Smooth muscle cell of the brain vasculature (primary cell): Measurements from ENCODE around the gene PRDM4.

Experiments
- DNase-seq: peaks from one replicate; pipeline ENCODE4 v3.0.0-alpha.2; 2012; ENCODE audit warnings: low read depth, low spot score

PRDM4 gene

DNA sequence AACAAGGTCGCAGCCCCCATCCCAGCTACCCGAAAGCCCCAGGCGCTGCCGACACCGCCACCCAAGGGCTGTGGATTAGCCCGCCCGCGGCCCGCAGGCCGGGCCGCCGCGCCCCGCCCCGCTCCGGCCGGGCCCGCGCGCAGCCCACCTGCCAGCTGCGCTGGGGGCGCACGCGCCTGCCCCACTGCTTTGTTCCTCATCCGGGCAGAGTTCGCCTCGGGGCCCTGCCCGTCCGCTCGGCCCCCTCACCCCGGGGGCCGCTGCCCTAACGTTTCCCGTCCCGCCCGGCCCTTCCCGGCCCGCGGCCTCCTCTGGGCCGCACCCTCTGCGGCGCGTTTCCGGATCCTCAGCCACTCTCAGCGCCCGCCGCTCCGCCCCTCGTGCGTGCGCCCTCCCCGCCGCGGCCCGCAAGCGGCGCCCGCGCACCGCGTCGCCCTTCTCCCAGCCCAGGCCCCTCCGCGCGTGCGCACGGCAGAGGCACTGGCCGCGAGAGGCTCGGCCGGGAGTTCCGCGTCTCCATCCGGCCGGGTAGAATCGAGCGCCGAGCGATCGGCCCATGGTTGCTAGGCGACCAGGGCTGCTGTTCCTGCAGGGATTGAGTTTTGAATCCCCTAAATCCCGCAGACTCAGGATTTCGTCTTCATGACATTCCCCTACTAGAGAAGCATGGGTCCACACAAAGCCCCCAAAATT, at the start of gene PRDM4:
PRDM4 (minus strand) TSS at position 329 of the 693 bp plus-strand sequence. CDS start 622 bp downstream, outside the sequence.
- peak; percentile 79 for DNase-seq

GRCh38 chr12:107807471-107808150, 46.7 kb upstream of the PRDM4 start:
- DNase-seq, result no peak

GRCh38 chr12:107805488-107806180, 44.7 kb upstream of the PRDM4 start:
- DNase-seq, result no peak

- DNase-seq, result no peak
These were observed 42.2 kb upstream of the PRDM4 start for GRCh38 chr12:107803092-107803491.

DNA sequence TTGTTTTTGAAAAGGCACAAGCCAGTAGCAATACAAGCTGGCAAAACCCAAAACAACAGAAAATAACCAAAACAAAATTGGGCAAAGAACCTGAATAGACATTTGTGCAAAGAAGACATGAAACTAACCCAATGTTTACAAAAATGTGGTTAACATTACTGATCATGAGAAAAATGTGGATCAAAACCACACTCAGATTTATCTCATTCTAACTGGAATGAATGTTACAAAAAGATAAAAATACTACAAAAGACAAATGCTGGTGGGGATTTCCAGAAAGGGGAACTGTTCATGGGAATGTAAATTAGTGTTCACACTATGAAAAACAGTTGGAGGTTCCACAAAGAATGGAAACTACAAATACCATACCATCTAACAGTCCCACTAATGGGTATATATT, 40.2 kb upstream of the PRDM4 start:
- DNase-seq, result no peak

DNA sequence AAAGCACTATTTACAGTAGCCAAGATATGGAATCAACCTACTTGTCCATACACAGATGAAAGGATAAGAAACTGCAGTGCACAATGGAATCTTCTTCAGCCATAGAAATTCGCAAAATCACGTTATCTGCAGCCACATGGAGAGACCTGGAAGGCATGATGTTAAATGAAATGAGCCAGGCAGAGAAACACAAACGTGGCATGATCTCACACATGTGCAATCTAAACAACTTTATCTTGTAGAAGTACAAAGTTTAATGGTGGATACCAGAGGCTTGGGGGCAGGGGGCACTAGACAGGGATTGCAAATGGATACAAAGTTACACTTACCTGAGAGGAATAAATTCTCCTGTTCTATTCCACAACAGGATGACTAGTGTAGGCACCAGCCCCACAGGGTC, 37.6 kb upstream of the PRDM4 start:
- DNase-seq, result no peak

GRCh38 chr12:107794451-107794850, 33.5 kb upstream of the PRDM4 start:
- no peak for DNase-seq

DNA sequence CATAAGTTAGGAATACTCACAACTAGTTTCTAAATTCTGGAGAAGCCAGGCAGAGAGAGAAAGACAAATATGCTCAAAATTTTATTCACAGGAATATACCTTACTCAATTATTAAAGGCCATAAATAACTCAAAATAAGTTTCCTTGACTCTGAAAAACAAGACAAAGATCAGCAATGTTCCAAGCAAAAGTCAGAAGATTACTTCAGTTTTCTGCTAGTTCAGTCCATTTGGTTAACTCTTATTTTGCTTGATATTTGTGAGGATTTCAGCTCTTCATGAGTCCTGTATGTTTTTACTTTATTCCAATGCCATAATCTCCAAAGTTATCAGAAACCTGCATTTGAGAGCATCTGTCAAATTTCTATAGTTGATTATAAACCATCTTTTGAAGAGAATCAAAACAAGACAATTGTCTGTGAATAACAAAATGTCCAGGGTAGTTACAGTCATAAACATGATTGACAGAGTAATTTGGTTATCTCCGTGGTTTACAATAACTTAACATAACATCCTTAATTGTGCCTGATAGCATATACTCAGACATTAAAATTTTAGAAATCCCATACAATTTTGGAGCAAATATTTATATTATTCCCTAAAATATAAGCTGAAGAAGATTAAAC, 30.6 kb upstream of the PRDM4 start:
- DNase-seq, result no peak

- no peak for DNase-seq
These were observed 27.9 kb upstream of the PRDM4 start for GRCh38 chr12:107788690-107789458.

GRCh38 chr12:107788281-107788680, 27.3 kb upstream of the PRDM4 start:
- DNase-seq, result no peak

GRCh38 chr12:107783406-107784376, 22.8 kb upstream of the PRDM4 start:
- DNase-seq, result no peak

GRCh38 chr12:107782067-107782466, 21.1 kb upstream of the PRDM4 start:
- DNase-seq, result no peak

- no peak for DNase-seq
These were observed 19.4 kb upstream of the PRDM4 start for GRCh38 chr12:107780298-107780697.

GRCh38 chr12:107779077-107779831, 18.3 kb upstream of the PRDM4 start:
- DNase-seq, result no peak

- no peak for DNase-seq
These were observed 17.6 kb upstream of the PRDM4 start for GRCh38 chr12:107778383-107779025.

- DNase-seq, result no peak
These were observed 15.2 kb upstream of the PRDM4 start for GRCh38 chr12:107776171-107776570.

DNA sequence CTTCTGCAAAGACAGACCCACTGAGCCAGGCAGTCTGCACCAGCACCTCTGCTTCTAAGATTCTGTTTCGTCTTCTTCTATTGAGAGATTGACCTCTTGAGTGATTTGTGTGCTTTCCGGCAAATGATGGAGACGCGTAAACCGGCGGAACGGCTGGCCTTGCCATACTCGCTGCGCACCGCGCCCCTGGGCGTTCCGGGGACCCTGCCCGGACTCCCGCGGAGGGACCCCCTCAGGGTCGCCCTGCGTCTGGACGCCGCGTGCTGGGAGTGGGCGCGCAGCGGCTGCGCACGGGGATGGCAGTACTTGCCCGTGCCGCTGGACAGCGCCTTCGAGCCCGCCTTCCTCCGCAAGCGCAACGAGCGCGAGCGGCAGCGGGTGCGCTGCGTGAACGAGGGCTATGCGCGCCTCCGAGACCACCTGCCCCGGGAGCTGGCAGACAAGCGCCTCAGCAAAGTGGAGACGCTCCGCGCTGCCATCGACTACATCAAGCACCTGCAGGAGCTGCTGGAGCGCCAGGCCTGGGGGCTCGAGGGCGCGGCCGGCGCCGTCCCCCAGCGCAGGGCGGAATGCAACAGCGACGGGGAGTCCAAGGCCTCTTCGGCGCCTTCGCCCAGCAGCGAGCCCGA, 14.3 kb upstream of the PRDM4 start:
- no peak for DNase-seq

- DNase-seq, result no peak
These were observed 13.6 kb upstream of the PRDM4 start, which contains the start of gene ASCL4 for GRCh38 chr12:107774349-107775029. Gene ASCL4 (plus strand): TSS chr12:107774704. CDS start chr12:107775219, 515 bp downstream.
